ENCODE results near the gene GAD1.

GRCh38 chr2:170774074-170774473, 42.6 kb upstream of the GAD1 start:
- no peak for TF ChIP-seq EZH2 (optimal IDR thresholded peaks at IDR 0.05; ENCODE audit: low read depth, low read length)
- no peak for TF ChIP-seq CTCF (IDR thresholded peaks at IDR 0.05; ENCODE audit: low read length)
- no peak for TF ChIP-seq EZH2phosphoT487 (IDR thresholded peaks at IDR 0.05; ENCODE audit: low read length)

All from MM.1S (cell line).